Measurements from ENCODE around the gene ABI3. TPM values are rescaled to one million over a fixed set of nuclear protein-coding genes. Genes with fewer than 3 reads are reported as not detected.

Gene ABI3
- total and polyA plus RNA-seq, 8 donors = 1.3 to 72.4 (median 6.8) TPM

GRCh38 chr17:49269356-49269755 is 58.8 kb downstream of the ABI3 start:
- Histone ChIP-seq H3K9me3 (no peaks in the 10 kb centered on the region), H3K4me1 (no peaks in the 10 kb centered on the region), H3K36me3 (no peaks in the 10 kb centered on the region), H3K27ac (no peak overlapping the region), H3K4me3 (no peak overlapping the region), H3K27me3 (no peaks in the 10 kb centered on the region)
- WGBS, 5 donors = 72 to 92% (median 79%) methylated on average over 5 of the region's 5 CpGs
- TF ChIP-seq POLR2A (IDR thresholded peaks at IDR 0.05) (no peak), EP300 (IDR thresholded peaks at IDR 0.05) (no peak), CTCF (IDR thresholded peaks at IDR 0.05) (no peak), POLR2AphosphoS5 (IDR thresholded peaks at IDR 0.05) (no peak)
- intact Hi-C loops (cut with DNase I; ENCODE audit: low total_unique reads) = no loop called here
- DNase-seq = no peak

Other genes with a start within 250 kb of the ABI3 start
- gene GIP, start 242.1 kb upstream of the ABI3 start, total RNA-seq = not detected
- gene GIP, start 242.1 kb upstream of the ABI3 start, polyA plus RNA-seq = under 1 TPM in 1 of 3 donors, not detected in 2; 0.56 TPM
- 1 to 10 TPM in 1 of 5 donors, not detected in 4; 1.8 TPM for gene IGF2BP1, start 213.3 kb upstream of the ABI3 start, total RNA-seq
- under 1 TPM in 1 of 3 donors, not detected in 2; under 0.01 TPM for gene IGF2BP1, start 213.3 kb upstream of the ABI3 start, polyA plus RNA-seq
- gene B4GALNT2, start 77.9 kb upstream of the ABI3 start, total RNA-seq = 10 to 100 TPM in 1 of 5 donors, 1 to 10 TPM in 3, not detected in 1; 1.1 to 41.7 (median 5.3) TPM
- gene B4GALNT2, start 77.9 kb upstream of the ABI3 start, polyA plus RNA-seq = 1 to 10 TPM; 1.4 to 2.2 (median 1.4) TPM
- 100 to 1,000 TPM in 1 of 5 donors, 1 to 10 TPM in 2, not detected in 2; 1.6 to 134 (median 1.7) TPM for gene GNGT2, start 133 bp upstream of the ABI3 start, total RNA-seq
- 1 to 10 TPM; 2.7 to 2.9 (median 2.9) TPM for gene GNGT2, start 133 bp upstream of the ABI3 start, polyA plus RNA-seq
- 1 to 10 TPM in 2 of 5 donors, not detected in 3; 1.7 to 7.7 TPM for gene PHOSPHO1, start 20.1 kb downstream of the ABI3 start, total RNA-seq
- gene PHOSPHO1, start 20.1 kb downstream of the ABI3 start, polyA plus RNA-seq = under 1 TPM in 1 of 3 donors, not detected in 2; 0.35 TPM
- 10 to 100 TPM; 31.3 to 89.3 (median 46.9) TPM for gene ZNF652, start 151.5 kb downstream of the ABI3 start, total RNA-seq
- gene ZNF652, start 151.5 kb downstream of the ABI3 start, polyA plus RNA-seq = 10 to 100 TPM; 16.4 to 21.5 (median 17.1) TPM
- gene PHB1, start 204.2 kb downstream of the ABI3 start, total RNA-seq = 100 to 1,000 TPM in 2 of 5 donors, 10 to 100 TPM in 3; 44.3 to 152 (median 86.6) TPM
- gene PHB1, start 204.2 kb downstream of the ABI3 start, polyA plus RNA-seq = 100 to 1,000 TPM in 2 of 3 donors, 10 to 100 TPM in 1; 96.1 to 124 (median 112) TPM

All from stomach (tissue), 9 donors.